ENCODE results near the gene COL12A1. TPM values are rescaled to one million over a fixed set of nuclear protein-coding genes. Genes with fewer than 3 reads are reported as not detected.
"Not testable (repeated sequence)": the region's sequence is repeated elsewhere in the genome, so short reads cannot be mapped to it uniquely, and the experiment has no call there.

The COL12A1 gene
- polyA plus RNA-seq, 4 donors: 67.6 to 103 (median 80.6) TPM

DNA sequence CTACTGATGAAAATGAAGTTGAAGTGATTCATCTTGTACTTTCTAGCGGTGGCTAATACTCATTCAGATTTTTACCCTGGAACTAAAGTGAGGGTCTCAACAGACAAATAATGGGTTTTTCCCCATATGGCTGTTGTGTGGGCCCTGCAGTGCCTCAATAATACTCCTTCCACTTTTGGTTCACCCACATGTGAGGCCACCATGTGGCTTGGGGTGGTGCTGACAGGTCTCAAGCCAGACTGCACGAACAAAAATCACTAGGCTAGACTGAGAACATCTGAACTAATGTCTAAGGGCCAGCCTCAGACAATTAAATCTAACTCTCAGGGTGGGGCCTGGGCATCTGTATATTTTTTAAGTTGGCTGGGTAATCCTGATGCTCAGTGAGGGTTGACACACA is 7.9 kb upstream of the COL12A1 start:
- DNase-seq (ENCODE audit: low read depth in 4 of 4, low spot score in 2 of 4): no peak

DNA sequence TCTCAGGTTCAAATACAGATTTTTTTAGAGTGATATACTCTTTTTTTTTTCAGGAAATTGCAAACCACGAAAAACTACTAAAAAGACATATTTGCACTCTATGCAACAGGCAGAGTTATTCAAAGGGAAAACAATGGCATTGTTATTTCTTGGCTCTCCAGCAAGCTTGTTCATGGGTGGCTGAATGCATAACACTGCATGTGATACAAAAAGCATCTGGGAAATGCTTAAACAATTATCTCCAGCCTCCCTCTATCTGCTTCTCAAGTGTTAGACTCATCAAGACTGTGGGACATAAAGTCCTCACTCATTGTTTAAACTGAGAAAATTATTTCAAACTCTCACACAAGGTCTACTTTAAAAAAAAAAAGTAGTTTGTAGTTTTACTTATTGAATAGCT is 7.3 kb upstream of the COL12A1 start:
- no peak for DNase-seq (ENCODE audit: low read depth in 4 of 4, low spot score in 2 of 4)

DNA sequence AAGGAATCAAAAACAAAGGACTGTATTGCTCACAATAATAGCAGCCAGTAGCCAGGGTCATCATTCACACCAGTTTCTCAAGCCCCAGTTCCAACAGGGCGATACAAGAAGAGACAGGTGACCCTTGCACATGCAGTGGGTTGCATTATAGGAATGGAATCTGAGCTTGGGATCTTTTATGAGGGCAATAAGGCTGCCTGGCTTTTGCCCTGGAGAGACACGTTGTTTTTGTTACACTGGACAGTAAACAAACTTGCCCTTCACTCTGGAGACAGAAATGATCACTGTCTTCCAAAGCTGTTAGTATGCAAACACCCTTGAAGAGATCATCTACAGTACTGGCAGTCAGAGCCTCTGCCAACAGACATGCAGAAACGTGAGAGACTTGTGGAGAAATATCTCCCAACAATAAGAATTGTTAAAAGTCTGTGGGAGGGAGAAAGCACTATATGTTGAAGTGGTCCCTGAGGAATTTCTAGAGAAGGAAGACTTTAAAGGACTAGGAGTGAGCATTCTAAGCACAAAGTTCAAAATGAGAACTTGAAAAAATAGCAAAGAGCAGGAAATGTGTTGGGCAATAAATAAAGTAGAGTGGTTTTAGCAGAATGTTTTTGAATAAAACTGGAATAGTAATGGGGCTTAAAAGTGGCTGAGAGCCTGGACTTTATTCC is 6.2 kb upstream of the COL12A1 start:
- no peak for DNase-seq (ENCODE audit: low read depth in 4 of 4, low spot score in 2 of 4)

DNA sequence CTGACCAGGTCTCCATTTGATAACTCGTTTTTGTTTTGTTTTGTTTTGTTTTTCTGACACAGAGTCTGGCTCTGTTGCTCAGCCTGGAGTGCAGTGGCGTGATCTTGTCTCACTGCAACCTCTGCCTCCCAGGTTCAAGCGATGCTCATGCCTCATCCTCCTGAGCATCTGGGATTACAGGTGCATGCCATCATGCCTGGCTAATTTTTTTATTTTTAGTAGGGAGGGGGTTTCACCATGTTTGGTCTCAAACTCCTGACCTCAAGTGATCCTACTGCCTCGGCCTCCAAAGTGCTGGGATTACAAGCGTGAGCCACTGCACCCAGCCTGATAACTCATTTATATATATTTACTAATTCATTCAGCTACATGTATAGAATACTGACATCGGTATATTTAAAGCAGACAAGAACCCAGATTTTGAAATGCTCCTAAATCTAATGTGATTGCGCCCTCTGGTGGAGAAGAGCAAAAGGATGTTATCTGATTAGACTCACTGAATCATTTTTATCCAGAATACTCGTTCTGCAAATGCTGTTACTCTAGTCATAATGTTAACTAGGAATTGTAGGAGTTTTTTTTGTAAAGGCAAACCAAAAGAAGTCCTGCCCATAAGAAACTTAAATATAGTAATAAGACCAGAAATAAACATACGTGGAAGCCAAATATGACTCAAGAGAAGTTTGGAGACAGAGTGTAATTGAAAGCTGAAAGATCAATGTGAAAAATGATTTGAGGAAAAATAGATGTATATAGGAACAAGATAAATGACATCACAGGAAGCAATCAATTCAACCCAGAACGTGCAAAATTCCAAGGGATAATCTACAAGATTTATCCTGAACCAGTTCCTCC is 5.3 kb upstream of the COL12A1 start:
- no peak for DNase-seq (ENCODE audit: low read depth in 4 of 4, low spot score in 2 of 4)

DNA sequence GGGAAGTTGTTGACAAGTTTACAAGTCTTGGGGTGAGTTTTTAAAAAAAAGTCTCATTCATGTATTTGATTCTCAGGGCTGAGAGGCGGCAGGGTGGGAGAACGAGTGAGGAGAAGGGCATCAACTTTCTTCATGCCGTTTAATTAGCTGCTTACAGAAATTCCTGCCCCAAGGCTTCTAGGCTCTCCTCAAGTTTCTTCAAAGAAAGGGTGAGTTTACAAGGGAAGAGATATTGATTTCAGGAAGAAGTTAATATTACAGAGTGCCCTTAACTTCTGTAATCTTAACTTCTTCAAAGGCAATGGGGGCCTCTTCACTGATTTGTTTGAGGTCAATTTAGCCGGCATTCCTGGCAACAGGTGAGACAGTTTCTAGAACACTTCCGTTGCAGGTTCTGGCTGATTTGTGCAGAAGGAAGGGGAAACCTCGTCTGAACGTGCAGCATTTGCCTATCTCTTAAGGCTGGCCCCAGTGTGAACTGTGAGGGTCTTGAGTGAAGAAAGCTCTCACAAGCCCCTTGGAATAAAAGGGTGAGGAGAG is 3.4 kb upstream of the COL12A1 start:
- no peak for DNase-seq (ENCODE audit: low read depth in 4 of 4, low spot score in 2 of 4)

DNA sequence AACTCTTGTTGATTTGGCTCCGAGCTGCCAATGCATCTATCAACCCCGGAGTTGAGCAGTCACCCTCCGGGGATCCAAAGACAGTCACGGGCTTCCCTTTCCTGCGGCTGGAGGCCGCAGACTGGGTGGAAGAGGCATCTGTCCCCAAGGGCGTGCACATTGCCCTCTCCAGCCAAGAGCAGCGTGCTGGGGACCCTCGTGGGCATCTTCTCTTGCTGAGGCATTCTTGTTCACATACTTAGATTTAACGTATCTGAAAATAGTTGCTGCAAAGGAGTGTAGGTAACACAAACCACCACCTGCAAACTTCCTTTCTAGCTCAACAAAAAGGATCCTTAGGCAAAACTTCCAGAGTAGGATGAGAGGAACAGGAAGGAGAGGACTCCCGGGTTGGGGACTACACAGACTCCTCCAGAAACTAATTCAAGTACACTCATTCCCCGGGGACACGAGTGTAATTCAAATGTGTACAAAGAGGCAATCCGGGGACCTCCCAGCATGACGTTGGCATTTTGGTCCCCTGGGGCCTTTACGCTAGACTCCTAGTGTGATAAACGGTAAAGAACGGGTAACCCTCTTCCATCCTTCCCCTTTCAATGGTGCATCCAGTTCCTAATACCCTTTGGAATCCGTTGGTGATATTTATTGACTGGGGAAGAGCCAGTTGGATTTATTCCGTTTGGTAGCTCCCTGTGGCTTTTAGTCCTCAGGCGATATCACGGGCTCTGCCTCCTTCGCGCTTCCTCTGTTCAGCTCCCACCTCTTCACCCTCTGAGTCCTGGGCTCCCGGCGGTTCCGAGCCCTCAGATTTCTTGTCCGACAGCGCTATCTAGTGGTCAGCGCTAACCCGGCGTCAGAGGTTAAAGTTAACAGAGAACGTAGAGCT is 2.7 kb upstream of the COL12A1 start:
- peak in 3 of 4 donors; percentile 78 to 86 (median 81) for DNase-seq (ENCODE audit: low read depth in 4 of 4, low spot score in 2 of 4)

DNA sequence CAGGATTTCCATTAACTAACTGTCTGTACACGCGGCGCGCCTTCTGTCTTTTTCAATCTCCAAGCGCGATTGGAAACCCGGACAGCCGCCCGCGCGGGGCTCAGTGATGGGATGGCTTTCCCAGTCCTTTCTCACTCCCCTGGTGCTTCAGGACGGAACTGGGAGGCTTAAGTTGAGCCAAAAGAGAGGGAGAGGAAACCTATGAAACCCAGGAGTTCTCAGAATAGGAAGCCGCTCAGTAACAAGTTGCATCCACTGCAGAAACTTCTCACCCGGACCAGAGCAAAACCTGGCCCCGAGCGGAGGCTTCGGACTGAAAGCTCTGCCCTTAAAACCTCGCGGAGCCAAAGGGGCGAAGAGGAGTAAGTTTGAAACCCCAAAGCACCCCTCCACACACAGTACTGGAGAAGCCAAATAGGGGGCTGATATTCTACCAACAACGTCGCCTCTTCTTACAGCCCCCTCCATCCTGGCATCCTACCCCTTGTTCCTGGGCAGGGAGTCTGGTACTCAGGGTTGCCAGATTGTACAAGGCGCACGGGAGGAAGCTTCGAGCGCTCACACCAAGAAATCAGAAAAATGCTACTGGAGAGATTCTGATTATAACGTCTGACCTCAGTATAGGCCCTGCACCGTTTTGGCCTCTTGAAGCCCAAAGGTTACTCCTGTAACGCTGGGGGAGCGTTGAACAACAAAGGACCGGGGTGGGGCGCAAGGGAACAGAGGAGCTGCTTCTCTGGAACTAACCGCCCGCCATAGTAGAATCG is 906 bp upstream of the COL12A1 start:
- DNase-seq (ENCODE audit: low read depth in 4 of 4, low spot score in 2 of 4): no peak

DNA sequence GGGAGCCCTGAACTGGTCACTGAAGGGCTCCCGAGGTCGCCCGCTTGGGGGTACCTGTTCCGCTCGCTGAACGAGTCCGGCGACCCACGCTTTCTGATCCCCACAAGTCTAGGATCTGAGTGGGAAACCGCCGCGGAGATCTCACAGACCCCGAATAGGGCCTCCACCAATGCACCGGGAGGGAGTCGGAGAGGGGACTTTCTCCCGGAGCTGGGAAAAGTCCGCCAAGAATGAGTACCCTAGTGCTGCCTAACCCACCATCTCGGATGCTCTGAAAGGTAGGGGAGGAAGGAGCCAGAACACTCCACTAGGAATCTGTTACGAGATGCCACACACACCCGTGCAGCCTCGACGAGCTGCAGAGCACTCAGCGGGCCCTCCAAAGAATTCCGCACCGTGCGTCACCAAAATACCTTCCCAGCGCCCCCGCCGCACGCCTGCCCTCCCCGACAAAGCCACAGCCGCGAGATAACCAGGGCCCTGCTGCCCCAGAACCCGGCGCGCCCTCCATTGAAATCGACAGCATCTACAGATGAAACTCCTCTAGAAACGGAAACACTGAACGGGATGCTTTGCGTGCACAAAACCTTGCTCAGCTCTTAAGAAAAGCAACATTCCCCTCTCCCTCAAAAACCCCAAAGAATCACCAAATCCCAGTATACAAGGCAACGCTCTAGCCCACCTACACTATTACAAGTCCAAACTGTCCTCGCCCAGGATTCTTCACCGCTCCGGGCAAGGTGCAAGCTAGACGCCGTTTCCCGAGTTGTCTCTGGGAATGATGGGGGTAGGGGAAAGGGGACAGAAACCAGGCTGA is 686 bp downstream of the COL12A1 start:
- DNase-seq (ENCODE audit: low read depth in 4 of 4, low spot score in 2 of 4): no peak

DNA sequence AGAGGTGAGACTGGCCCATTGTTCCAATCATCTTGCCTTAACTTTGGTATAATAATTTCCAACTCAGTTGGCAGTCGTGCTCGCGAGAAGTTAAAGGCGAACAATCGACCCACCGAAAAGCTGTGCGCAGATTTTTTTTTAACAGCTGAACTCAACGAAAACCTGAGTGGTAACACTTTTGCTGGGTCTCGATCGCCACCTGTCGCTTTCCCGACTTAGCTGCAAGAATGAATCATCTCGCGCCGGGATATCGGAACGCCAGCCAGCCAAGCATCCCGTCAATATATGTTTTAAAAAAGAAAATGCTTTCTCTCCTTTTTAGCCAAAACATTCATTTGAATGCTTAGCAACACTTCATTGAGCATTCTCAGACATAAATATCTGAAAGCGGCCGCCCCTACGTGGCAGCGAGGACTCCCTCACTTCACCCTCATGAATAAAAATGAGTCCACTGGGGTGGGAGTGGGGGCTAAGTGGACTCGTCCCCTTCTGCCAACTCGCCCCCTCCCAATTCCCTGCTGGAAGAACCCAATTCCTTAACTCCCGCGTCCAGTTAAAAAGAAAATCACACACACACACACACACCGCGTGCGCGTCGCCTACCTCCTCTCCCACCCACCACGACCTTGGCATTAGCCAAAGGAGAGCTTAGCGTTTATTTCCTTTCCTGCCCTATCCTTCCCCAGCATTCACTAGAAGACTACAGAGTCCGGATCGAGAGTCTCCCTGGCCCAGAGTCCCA is 1.5 kb downstream of the COL12A1 start:
- DNase-seq (ENCODE audit: low read depth in 4 of 4, low spot score in 2 of 4): peak in 2 of 4 donors; percentile 64 to 69

DNA sequence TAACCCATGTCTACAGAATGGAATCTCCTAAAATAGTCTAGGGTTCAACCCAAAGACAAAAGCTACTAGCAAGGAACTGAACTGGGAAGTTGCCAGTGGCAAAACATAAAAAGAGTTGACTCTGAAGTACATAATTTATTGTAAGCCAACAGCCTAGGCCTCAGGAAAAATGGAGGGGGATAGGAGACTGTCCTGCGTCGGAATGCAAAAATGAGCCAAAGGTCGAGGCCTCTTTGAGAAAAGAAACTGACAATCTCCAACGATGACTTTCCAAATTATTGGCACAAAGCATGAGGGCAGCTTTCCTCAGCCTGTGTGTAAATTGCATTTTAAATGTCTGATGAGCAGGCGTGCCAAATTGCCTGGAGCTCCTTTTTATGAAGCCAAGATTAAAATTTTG is 2.1 kb downstream of the COL12A1 start:
- no peak for DNase-seq (ENCODE audit: low read depth in 4 of 4, low spot score in 2 of 4)

DNA sequence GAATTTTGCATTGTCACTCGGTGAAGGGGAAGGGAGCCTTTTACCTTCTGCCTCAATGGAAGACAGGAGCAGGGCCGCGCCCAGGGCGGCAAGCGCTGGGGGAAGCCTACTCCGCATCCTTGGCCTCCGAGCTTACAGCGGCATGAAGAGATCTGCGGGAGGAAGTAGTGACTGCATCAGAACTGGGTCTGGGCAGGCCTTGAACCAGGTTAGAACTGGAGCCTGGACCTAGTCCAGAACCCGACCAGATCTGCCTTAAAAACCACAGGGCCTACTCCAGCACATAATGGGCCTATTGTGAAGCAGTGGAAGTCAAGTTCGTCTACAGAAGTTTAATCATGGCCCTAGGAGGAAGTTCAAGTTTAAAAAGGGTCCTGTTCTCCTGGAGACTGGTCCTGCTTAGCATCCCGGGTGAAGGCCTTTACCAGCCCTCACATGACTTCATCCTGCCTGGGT is 3.1 kb downstream of the COL12A1 start:
- no peak for DNase-seq (ENCODE audit: low read depth in 4 of 4, low spot score in 2 of 4)

DNA sequence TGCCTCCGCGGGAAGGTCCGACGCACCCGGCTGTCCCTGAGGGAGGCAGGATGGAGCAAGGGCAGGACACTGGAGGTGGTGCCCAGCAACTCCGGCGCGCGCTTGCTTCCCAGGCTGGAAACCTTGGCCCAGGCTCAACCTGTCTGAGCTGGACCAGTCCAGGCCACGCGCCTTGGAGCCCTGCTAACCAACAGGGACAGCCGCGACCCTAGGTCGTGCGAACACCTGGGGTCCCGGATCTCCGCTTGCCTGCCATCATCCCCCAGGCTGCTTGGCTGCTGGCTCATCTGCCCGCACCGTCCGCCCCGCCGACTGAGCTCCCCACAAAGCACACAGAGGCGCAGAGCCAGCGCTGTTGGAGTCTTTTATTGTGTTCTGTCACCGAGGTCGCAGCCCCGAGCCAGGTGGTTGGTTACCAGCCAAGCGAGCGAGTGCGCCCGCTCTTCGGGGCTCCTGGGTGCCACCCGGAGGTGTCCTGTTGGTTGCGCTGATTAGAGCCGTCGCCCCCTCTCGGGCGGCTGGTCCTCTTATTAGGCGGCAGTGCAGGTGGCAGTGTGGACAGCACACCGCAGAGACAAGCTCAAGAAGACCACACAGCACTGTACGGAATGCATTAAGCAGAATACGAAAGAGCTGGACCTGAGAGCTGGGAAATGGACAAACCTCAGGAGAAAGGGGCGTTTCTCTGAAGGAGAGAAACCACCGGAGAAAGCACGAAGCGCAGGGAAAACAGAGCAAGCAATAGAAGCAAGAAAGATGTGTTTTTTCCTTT is 3.8 kb downstream of the COL12A1 start:
- no peak for DNase-seq (ENCODE audit: low read depth in 4 of 4, low spot score in 2 of 4)

DNA sequence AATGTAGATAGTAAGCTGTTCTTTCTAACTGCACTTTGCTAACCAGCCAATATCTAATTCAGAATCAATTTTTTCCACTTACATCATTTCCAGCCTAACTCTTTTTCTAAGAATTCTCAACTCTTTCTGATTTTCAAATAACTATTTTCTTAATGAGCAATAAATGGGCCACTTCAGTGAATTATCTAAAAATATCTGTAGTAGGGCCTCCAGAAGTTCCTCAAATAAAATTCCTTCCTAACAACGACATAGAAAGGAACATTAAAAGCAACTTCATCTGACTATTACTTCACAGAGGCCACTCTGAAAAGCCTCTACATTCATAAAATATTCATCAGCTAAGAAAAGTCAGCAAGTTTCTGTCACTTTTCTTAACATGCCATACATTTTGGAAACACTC is 4.8 kb downstream of the COL12A1 start:
- no peak for DNase-seq (ENCODE audit: low read depth in 4 of 4, low spot score in 2 of 4)

DNA sequence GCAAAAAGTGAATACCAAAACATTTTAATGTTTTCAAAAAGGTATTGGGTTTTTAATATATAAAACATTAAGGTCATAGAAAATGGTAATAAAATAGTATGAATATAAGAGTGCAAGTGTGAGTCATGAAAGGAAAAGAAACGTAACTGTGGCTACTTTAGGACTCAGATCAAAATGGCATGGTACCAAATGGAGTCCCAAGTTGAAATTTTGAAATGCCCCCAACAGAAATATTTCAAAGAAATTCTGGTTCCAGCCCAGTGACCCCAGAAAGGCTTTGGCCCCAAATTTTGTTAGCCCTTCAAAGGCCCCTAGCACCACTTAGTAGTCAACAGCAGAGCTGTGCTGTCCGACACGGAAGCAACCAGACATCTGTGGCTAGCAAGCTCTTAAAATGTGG is 6.0 kb downstream of the COL12A1 start:
- no peak for DNase-seq (ENCODE audit: low read depth in 4 of 4, low spot score in 2 of 4)

DNA sequence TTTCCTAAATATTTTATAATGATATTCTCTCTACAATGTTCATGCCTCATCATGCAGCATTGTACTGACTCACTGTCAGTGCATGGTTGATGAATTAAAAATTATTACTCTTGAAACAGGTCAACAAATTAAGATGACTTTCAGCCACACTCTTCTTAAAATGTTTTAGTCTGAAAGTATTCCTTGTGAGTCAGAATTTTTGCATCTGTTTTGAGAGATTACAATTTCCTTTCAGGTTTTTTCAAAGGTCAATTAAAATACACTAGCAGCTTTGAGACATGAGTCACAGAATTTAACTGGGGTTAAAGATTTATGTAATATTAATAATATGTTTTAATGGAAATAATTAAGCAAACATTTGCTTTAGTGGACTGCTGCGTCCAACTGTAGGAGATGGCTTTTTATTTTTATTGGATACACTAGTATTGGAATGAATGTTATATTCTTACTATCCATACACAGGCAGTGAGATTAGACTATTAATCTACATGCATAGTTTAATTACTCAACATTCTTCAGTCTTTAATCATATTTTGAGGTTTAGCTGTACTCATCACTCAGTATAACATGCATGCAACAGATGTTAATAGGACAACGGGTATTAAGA is 9.7 kb downstream of the COL12A1 start:
- DNase-seq (ENCODE audit: low read depth in 4 of 4, low spot score in 2 of 4): no peak

DNA sequence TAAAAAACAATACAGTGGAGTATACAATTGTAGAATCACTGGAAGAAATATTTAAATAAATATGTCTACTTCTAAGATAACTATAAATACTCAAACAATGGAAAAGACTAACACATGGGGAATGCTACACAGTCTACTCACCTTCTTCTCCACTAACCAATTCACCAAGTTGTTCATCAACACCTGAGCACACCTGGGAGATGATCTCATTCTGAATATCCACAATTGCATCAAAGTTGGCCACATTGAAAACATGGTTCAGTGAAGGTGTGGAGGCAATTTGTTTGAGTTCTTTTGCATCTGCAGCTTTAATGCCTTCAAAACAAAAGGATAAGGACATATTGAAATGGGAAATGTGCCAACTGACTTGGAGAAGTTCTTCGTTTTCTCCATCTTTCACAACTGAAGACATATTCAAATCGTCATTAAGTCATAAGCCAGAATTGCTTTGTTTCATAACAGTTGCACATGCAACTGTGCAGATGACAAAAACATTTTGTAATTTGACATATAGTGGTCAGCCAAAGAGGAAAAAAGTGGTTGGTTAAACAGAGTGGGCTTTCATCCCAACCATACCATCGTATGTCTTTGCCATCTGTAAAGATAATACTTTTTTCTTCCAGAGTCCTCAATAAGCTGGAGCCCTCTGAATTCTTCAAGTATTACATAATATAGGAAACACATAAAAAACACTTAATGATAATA is 17.5 kb downstream of the COL12A1 start:
- no peak for DNase-seq (ENCODE audit: low read depth in 4 of 4, low spot score in 2 of 4)

DNA sequence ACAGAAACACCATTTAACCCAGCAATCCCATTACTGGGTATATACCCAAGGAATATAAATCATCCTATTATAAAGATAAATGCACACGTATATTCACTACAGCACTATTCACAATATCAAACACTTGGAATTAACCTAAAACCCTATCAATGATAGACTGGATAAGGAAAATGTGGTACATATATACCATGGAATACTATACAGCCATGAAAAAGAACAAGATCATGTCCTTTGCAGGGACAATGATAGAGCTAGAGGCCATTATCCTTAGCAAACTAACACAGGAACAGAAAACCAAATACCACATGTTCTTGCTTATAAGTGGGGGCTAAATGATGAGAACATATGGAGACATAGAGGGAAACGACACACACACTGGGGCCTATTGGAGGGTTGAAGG is 19.3 kb downstream of the COL12A1 start:
- DNase-seq (ENCODE audit: low read depth in 4 of 4, low spot score in 2 of 4): not testable (repeated sequence)
